ENCODE results near the gene ROBO1. TPM values are rescaled to one million over a fixed set of nuclear protein-coding genes. Genes with fewer than 3 reads are reported as not detected.

Gene ROBO1
- total RNA-seq, 1 experiment from 2014 or later, result 33.9 TPM

DNA sequence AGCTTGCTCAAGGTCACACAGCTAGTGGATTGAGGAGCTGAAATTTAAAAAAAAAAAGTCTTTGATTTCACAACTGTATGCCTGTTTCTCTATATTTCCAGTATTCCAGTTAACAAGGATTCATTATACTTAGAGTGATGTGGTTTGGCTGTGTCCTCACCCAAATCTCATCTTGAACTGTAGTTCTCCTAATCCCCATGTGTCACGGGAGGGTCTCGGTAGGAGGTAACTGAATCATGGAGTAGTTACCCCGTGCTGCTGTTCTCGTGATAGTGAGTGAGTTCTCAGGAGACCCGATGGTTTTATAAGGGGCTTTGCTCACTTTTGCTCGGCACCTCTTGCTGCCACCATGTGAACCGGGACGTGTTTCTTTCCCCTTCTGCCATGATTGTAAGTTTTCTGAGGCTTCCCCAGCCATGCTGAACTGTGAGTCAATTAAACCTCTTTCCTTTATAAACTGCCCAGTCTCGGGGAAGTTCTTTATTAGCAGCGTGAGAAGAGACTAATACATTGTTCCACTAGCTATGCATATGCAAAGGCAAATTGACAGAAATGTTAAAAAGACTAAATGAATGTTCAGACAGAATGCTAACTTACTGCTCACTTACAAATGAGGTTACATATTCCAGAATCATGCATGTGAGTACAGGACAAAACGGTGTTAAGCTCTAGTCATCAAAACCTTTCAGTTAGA is 1101.9 kb downstream of the ROBO1 start:
- CTCF ChIA-PET, result interaction anchor here (0.6 to 0.9 kb wide), 2 partner anchors 10 to 323 kb away, joined by 3 read pairs; no protein-coding TSS in a partner anchor
- Mint-ChIP-seq H3K36me3 (ENCODE audit: insufficient read depth, unreplicated experiment) (no peaks in the 10 kb centered on the region), H3K9me3 (ENCODE audit: low read depth, unreplicated experiment) (no peaks in the 10 kb centered on the region), H3K4me1 (ENCODE audit: low read depth, unreplicated experiment) (no peaks in the 10 kb centered on the region), H3K4me3 (ENCODE audit: low read depth, unreplicated experiment) (no peak overlapping the region), H3K27me3 (ENCODE audit: unreplicated experiment) (no peaks in the 10 kb centered on the region), H3K27ac (ENCODE audit: unreplicated experiment) (no peak overlapping the region)
- no TSS peak for BruUV-seq (replicated peaks)
- intact Hi-C loops (cut with micrococcal nuclease; ENCODE audit: unreplicated experiment), result loop anchor here (2.0 kb wide), 1 partner anchor 323 kb away; no protein-coding TSS in a partner anchor
- TF ChIP-seq, protein P1, sequence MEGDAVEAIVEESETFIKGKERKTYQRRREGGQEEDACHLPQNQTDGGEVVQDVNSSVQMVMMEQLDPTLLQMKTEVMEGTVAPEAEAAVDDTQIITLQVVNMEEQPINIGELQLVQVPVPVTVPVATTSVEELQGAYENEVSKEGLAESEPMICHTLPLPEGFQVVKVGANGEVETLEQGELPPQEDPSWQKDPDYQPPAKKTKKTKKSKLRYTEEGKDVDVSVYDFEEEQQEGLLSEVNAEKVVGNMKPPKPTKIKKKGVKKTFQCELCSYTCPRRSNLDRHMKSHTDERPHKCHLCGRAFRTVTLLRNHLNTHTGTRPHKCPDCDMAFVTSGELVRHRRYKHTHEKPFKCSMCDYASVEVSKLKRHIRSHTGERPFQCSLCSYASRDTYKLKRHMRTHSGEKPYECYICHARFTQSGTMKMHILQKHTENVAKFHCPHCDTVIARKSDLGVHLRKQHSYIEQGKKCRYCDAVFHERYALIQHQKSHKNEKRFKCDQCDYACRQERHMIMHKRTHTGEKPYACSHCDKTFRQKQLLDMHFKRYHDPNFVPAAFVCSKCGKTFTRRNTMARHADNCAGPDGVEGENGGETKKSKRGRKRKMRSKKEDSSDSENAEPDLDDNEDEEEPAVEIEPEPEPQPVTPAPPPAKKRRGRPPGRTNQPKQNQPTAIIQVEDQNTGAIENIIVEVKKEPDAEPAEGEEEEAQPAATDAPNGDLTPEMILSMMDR (IDR thresholded peaks at IDR 0.05; ENCODE audit: unreplicated experiment), result no peak
- no peak for DNase-seq

DNA sequence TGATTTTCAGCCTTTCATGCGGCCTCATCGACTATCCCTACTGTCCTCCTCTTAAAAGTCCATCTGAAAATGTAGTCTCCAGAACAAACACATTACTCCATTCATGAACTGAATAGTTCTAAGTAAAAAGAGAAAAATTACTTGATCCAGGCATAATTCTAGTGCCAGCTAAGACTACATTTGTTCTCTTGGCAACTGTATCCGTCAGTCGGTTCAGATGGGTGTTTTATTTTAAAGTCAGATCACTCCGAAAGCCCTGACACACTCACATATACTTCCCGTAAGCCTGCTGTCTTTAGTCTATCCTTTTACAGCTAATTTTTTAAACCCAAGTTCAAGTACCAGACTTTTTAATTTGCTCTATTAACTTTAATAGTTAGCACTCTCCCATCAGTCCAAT is 1102.7 kb downstream of the ROBO1 start:
- no peak overlapping the region for H3K27ac Mint-ChIP-seq (ENCODE audit: unreplicated experiment)
- intact Hi-C loops (cut with micrococcal nuclease; ENCODE audit: unreplicated experiment), result no loop called here
- no peaks in the 10 kb centered on the region for H3K27me3 Mint-ChIP-seq (ENCODE audit: unreplicated experiment)
- CTCF ChIA-PET, result no interaction called here
- no peak for DNase-seq
- no peaks in the 10 kb centered on the region for H3K9me3 Mint-ChIP-seq (ENCODE audit: low read depth, unreplicated experiment)
- no peaks in the 10 kb centered on the region for H3K4me1 Mint-ChIP-seq (ENCODE audit: low read depth, unreplicated experiment)
- no peaks in the 10 kb centered on the region for H3K36me3 Mint-ChIP-seq (ENCODE audit: insufficient read depth, unreplicated experiment)
- no TSS peak for BruUV-seq (replicated peaks)
- no peak overlapping the region for H3K4me3 Mint-ChIP-seq (ENCODE audit: low read depth, unreplicated experiment)
- TF ChIP-seq, protein P1 (IDR thresholded peaks at IDR 0.05; ENCODE audit: unreplicated experiment), result no peak

GRCh38 chr3:78660957-78661356 is 1106.8 kb downstream of the ROBO1 start:
- TF ChIP-seq, protein P1 (IDR thresholded peaks at IDR 0.05; ENCODE audit: unreplicated experiment), result no peak
- Mint-ChIP-seq H3K4me3 (ENCODE audit: low read depth, unreplicated experiment) (no peak overlapping the region), H3K36me3 (ENCODE audit: insufficient read depth, unreplicated experiment) (peaks cover 4% of the 10 kb centered on the region), H3K9me3 (ENCODE audit: low read depth, unreplicated experiment) (no peaks in the 10 kb centered on the region), H3K27me3 (ENCODE audit: unreplicated experiment) (no peaks in the 10 kb centered on the region), H3K4me1 (ENCODE audit: low read depth, unreplicated experiment) (no peaks in the 10 kb centered on the region), H3K27ac (ENCODE audit: unreplicated experiment) (no peak overlapping the region)
- CTCF ChIA-PET, result interaction anchor here (0.8 kb wide), 1 partner anchor 328 kb away, joined by 3 read pairs; no protein-coding TSS in a partner anchor
- intact Hi-C loops (cut with micrococcal nuclease; ENCODE audit: unreplicated experiment), result loop anchor here (5.0 kb wide), 1 partner anchor 836 kb away; no protein-coding TSS in a partner anchor
- no peak for DNase-seq
- no TSS peak for BruUV-seq (replicated peaks)

- TF ChIP-seq, protein P1 (IDR thresholded peaks at IDR 0.05; ENCODE audit: unreplicated experiment), result peak; percentile 49
- peak; percentile 13 for DNase-seq
- Mint-ChIP-seq H3K4me1 (ENCODE audit: low read depth, unreplicated experiment) (no peaks in the 10 kb centered on the region), H3K27ac (ENCODE audit: unreplicated experiment) (no peak overlapping the region), H3K27me3 (ENCODE audit: unreplicated experiment) (no peaks in the 10 kb centered on the region), H3K36me3 (ENCODE audit: insufficient read depth, unreplicated experiment) (peaks cover 4% of the 10 kb centered on the region), H3K9me3 (ENCODE audit: low read depth, unreplicated experiment) (no peaks in the 10 kb centered on the region), H3K4me3 (ENCODE audit: low read depth, unreplicated experiment) (no peak overlapping the region)
- intact Hi-C loops (cut with micrococcal nuclease; ENCODE audit: unreplicated experiment), result loop anchor here (1.0 kb wide), 3 partner anchors 319 to 373 kb away; no protein-coding TSS in a partner anchor
- no TSS peak for BruUV-seq (replicated peaks)
- CTCF ChIA-PET, result no interaction called here
Observed at GRCh38 chr3:78659386-78659987, 1108.3 kb downstream of the ROBO1 start.
